ENCODE measurements around the gene RINL.

GRCh38 chr19:38834104-38834490 is 44.0 kb downstream of the RINL start:
- TF ChIP-seq CTCF (IDR thresholded peaks at IDR 0.05): no peak
- no peak for TF ChIP-seq EP300 (IDR thresholded peaks at IDR 0.05)
- no peak for TF ChIP-seq POLR2A (IDR thresholded peaks at IDR 0.05; ENCODE audit: low read depth)

Data from esophagus muscularis mucosa (tissue), 4 donors.